Body of pancreas (tissue), 4 donors: ENCODE measurements around the gene ICE2. TPM values are rescaled to one million over a fixed set of nuclear protein-coding genes. Genes with fewer than 3 reads are reported as not detected.

Source experiments
- ATAC-seq: fragments of 150-250 bp; one replicate; pipeline ENCODE4 v1.9.1; 2016
- DNase-seq, 4 donors: peaks; one replicate each; pipeline ENCODE4 v3.0.0-alpha.2; 2019
- H3K27ac ChIP-seq, 4 donors: fragments of 200-600 bp; sonication (generic); 1 replicate in 3 of 4; 2 replicates in 1 of 4; pipeline versions ENCODE4 v1.5.1 to v1.6.1; 2016 to 2019; ENCODE audit warnings: mild to moderate bottlenecking in 1 of 4, mixed read lengths in 1 of 4, moderate library complexity in 1 of 4
- H3K27me3 ChIP-seq, 2 donors: fragments of 200-600 bp; sonication (generic); one replicate each; pipeline ENCODE4 v1.6.0; 2016; ENCODE audit warnings: mild to moderate bottlenecking in 1 of 2
- H3K36me3 ChIP-seq, 2 donors: fragments of 200-600 bp; sonication (generic); replicated peaks in 1 of 2; 2 replicates each; pipeline ENCODE4 v1.5.1; 2016; ENCODE audit warnings: low read depth in 2 of 2; ENCODE audit not compliant: insufficient read depth in 1 of 2
- H3K4me1 ChIP-seq: fragments of 200-600 bp; sonication (generic); one replicate; pipeline ENCODE4 v1.6.0; 2016
- H3K4me3 ChIP-seq, 2 donors: fragments of 200-600 bp; sonication (generic); 1 replicate in 1 of 2; 2 replicates in 1 of 2; pipeline ENCODE4 v1.5.1; 2016 to 2019
- H3K9me3 ChIP-seq, 3 donors: fragments of 200-600 bp; sonication (generic); 1 replicate in 2 of 3; 2 replicates in 1 of 3; pipeline ENCODE4 v1.5.1; 2016
- POLR2A ChIP-seq, 3 donors: fragments of 450-650 bp; IDR thresholded peaks; one replicate each; pipeline ENCODE4 v1.6.1; 2016; ENCODE audit warnings: antibody characterized with exemption in 3 of 3, mild to moderate bottlenecking in 2 of 3
- WGBS, 2 donors: methylation state at CpG; one replicate each; pipeline ENCODE4 v1.1.5; 2017; 5-methylcytosine and 5-hydroxymethylcytosine counted together
- intact Hi-C: fragments of 100-400 bp; cut with DNase I; formaldehyde crosslinking; loops from one replicate; pipeline ENCODE4 v1.15.1; 2023
- total RNA-seq, 2 donors: library from RNA; depleted of rRNA; stranded (reverse); fragments of >200 nt; gene quantifications; one replicate each; pipeline ENCODE4 v1.1.0, GENCODE V29; 2016
- TF ChIP-seq, protein P1 (sequence below), 7 experiments: fragments of 450-650 bp in 4 of 7; fragments of 200-600 bp in 3 of 7; sonication (generic) in 3 of 7; IDR thresholded peaks; one replicate each; pipeline ENCODE4 v1.5.1; 2016 to 2019; ENCODE audit warnings: antibody characterized with exemption in 7 of 7

Gene ICE2
- total RNA-seq, 2 donors from 2014 or later: 20.1 to 24.4 TPM

DNA sequence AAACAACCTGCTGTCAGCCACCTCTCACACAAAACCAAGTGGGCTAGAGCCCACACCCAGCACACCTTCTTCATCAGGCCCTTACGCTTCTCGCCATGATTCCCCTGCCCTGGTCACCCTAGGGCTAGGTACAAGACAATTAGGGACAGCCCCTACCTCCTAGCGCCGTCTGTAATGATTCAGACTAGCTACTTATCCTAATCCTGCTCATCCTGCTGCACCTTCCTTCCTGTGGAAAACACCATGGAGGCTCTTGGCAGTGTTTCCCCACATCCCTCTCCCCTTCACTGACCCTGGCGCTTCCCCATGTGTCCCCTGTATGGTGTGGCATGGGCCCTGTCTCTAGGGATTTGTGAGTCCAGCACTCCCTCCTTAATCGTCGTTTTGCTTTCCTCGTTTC lies 39.6 kb upstream of the ICE2 start:
- no peak overlapping the region for H3K27ac ChIP-seq
- no peak for ATAC-seq
- intact Hi-C loops: no loop called here
- no peaks in the 10 kb centered on the region for H3K27me3 ChIP-seq
- no peak for TF ChIP-seq POLR2A (IDR thresholded peaks at IDR 0.05)
- TF ChIP-seq, protein P1, sequence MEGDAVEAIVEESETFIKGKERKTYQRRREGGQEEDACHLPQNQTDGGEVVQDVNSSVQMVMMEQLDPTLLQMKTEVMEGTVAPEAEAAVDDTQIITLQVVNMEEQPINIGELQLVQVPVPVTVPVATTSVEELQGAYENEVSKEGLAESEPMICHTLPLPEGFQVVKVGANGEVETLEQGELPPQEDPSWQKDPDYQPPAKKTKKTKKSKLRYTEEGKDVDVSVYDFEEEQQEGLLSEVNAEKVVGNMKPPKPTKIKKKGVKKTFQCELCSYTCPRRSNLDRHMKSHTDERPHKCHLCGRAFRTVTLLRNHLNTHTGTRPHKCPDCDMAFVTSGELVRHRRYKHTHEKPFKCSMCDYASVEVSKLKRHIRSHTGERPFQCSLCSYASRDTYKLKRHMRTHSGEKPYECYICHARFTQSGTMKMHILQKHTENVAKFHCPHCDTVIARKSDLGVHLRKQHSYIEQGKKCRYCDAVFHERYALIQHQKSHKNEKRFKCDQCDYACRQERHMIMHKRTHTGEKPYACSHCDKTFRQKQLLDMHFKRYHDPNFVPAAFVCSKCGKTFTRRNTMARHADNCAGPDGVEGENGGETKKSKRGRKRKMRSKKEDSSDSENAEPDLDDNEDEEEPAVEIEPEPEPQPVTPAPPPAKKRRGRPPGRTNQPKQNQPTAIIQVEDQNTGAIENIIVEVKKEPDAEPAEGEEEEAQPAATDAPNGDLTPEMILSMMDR (IDR thresholded peaks at IDR 0.05): no peak
- no peaks in the 10 kb centered on the region for H3K36me3 ChIP-seq
- 87 to 91% methylated on average over 8 of the region's 8 CpGs for WGBS, 2 donors
- H3K4me3 ChIP-seq: no peak overlapping the region
- no peaks in the 10 kb centered on the region for H3K4me1 ChIP-seq
- H3K9me3 ChIP-seq: no peaks in the 10 kb centered on the region
- no peak for DNase-seq

DNA sequence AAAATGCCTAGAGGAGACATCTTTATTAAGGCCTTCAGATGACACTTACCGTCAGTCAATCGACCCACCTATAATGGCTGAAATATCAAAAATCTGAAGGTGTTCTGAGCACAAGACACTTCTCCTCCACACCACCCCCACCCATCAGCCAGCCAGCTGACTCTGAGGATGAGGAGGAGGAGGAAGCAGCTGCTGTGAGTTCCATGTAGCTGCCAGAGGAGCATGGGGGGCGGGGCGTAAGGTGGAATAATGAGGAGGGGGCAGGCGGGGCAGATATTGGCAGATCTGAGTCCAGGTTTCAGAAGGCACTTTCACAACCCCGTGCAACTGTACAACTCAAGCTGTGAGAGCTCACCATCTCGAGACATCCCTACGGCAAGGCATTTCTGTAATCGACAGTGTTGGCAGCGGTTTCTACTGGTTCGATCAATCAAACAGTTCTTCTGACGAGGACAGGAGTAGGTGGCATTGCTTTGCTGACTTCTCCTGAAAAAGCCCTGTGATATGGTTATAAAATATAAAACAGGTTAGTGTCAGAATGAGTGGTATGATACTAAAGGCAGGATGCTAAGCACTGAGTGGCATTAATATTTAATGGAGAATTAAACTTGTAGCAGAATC lies 35.4 kb upstream of the ICE2 start:
- Histone ChIP-seq H3K27ac (no peak overlapping the region), H3K27me3 (no peaks in the 10 kb centered on the region), H3K9me3 (no peaks in the 10 kb centered on the region), H3K36me3 (peaks cover 0 to 2% of the 10 kb centered on the region in 2 donors), H3K4me1 (peaks cover 10% of the 10 kb centered on the region), H3K4me3 (no peak overlapping the region)
- ATAC-seq: no peak
- WGBS, 2 donors: 93% methylated on average over 12 of the region's 12 CpGs
- TF ChIP-seq, protein P1 (IDR thresholded peaks at IDR 0.05): no peak
- TF ChIP-seq POLR2A (IDR thresholded peaks at IDR 0.05): no peak
- DNase-seq: no peak
- intact Hi-C loops: no loop called here

DNA sequence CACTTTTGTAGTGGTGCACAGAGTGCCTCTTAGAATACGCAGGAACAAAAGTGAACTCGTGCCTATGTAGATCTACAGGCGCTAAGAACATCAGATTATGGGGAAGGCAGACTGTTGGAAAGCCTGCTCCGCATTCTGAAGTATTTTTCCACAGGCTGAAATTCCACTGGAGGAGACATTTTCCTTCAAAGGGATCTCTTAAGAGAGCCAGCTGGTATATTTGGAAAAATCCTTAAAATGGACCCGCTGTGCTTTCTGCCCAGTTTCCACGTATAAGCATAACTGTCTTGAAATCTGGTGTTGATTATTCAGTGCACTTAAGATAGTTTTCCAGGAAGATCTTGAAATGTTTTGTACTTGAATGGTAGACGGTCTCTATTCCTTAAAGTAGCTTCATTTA lies 34.7 kb upstream of the ICE2 start:
- WGBS, 2 donors: 88 to 90% methylated on average over 7 of the region's 7 CpGs
- Histone ChIP-seq H3K36me3 (peaks cover 0 to 2% of the 10 kb centered on the region in 2 donors), H3K27me3 (no peaks in the 10 kb centered on the region), H3K27ac (no peak overlapping the region), H3K4me1 (peaks cover 10% of the 10 kb centered on the region), H3K4me3 (no peak overlapping the region), H3K9me3 (no peaks in the 10 kb centered on the region)
- DNase-seq: no peak
- no peak for ATAC-seq
- TF ChIP-seq, protein P1 (IDR thresholded peaks at IDR 0.05): no peak
- intact Hi-C loops: no loop called here

DNA sequence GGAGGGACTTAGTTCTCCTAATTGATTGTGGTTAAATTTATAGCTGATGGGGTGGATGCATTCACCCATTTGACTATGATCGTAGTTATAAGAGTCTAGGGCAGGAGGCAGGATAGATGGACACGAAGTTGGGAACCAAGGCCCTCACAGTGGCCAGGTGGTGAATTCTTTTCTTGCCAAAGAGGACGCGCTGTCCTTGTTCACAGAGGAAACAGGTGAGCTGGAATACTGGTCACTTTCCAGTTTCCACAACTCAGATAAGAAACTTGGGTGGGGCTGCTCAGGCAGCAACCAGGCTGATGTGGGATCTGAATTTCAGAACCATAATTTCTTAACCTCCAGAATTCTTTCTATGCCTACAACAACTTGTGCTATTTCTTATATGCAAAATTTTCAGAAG lies 34.0 kb upstream of the ICE2 start:
- Histone ChIP-seq H3K36me3 (peaks cover 0 to 2% of the 10 kb centered on the region in 2 donors), H3K4me1 (peaks cover 10% of the 10 kb centered on the region), H3K27me3 (no peaks in the 10 kb centered on the region), H3K27ac (no peak overlapping the region), H3K9me3 (no peaks in the 10 kb centered on the region), H3K4me3 (no peak overlapping the region)
- no peak for TF ChIP-seq POLR2A (IDR thresholded peaks at IDR 0.05)
- TF ChIP-seq, protein P1 (IDR thresholded peaks at IDR 0.05): no peak
- intact Hi-C loops: no loop called here
- ATAC-seq (peak; percentile 51), DNase-seq (peak; percentile 29 to 68 (median 48))
- WGBS, 2 donors: 47 to 48% methylated on average over 4 of the region's 4 CpGs

DNA sequence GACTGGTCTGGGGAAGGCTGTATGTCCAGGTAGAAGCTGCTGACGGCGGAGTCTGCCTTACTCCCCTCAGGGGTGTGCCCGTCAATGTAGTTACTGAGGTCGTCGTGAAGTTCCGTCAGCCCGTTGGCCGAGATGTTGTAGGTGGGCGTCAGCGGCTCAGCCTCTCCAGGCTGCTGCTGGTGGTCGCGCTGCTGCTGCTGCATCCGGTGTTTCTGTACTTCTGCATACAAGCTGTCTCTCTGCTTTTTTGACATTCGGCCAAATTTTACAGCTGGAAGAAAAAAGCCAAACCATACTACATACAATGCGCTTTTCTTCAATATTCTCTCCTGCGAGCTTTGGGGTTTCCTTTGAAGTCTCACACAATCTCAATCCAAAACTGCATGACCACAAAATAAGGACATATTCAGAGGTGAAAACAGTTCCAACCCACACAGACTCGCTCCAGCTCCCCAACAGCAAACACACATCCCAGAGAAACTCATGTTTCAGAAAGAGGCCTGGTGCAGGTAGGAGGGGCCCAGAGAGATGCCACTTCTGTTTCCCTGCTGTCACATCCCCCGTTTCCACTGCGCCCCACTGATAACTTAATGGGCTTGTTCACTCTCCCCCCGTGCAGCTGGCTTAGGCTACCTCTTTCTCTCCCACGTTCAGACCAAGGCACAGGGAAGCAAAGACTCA lies 32.5 kb upstream of the ICE2 start:
- intact Hi-C loops: no loop called here

More for the DNA sequence above, 32.5 kb upstream of the ICE2 start:
- 80 to 92% methylated on average over 21 of the region's 21 CpGs for WGBS, 2 donors
- no peak for ATAC-seq
- TF ChIP-seq POLR2A (IDR thresholded peaks at IDR 0.05): no peak
- TF ChIP-seq, protein P1 (IDR thresholded peaks at IDR 0.05): no peak
- Histone ChIP-seq H3K4me1 (peaks cover 10% of the 10 kb centered on the region), H3K27ac (no peak overlapping the region), H3K27me3 (no peaks in the 10 kb centered on the region), H3K36me3 (peaks cover 0 to 2% of the 10 kb centered on the region in 2 donors), H3K9me3 (no peaks in the 10 kb centered on the region), H3K4me3 (no peak overlapping the region)
- no peak for DNase-seq
